ENCODE data around the gene SLC39A7.

GRCh38 chr6:33247977-33248642, 47.4 kb downstream of the SLC39A7 start:
- TF ChIP-seq CTCF (IDR thresholded peaks at IDR 0.05 in 4 of 5, conservative IDR thresholded peaks at IDR 0.05 in 1 of 5) (peak; percentile 96 to 100 (median 98)), POLR2A (IDR thresholded peaks at IDR 0.05) (no peak)

Data from gastrocnemius medialis (tissue), 4 donors.